Measurements from ENCODE around the gene PDRG1. TPM values are rescaled to one million over a fixed set of nuclear protein-coding genes. Genes with fewer than 3 reads are reported as not detected.

PDRG1 gene
- polyA plus RNA-seq, 1 donor from 2014 or later, result 50.6 TPM

- no peaks in the 10 kb centered on the region for H4K20me1 ChIP-seq (ENCODE audit: insufficient read depth)
- TF ChIP-seq SMC3 (conservative IDR thresholded peaks at IDR 0.05; ENCODE audit: poor library complexity) (no peak), MXI1 (conservative IDR thresholded peaks at IDR 0.05; ENCODE audit: poor library complexity, severe bottlenecking) (no peak), EP300 (conservative IDR thresholded peaks at IDR 0.05; ENCODE audit: poor library complexity, severe bottlenecking) (no peak), REST (IDR thresholded peaks at IDR 0.05; ENCODE audit: borderline replicate concordance) (no peak), POLR2AphosphoS5 (IDR thresholded peaks at IDR 0.05) (no peak)
- H3K4me3 ChIP-seq (ENCODE audit: low read length), result no peak overlapping the region
- H3K9ac ChIP-seq (ENCODE audit: low read length), result no peak overlapping the region
- H3K79me2 ChIP-seq (replicated peaks; ENCODE audit: insufficient read depth, low read length), result peaks cover 14% of the 10 kb centered on the region
- H3K27ac ChIP-seq (ENCODE audit: low read length), result no peak overlapping the region
- no peak overlapping the region for H2AFZ ChIP-seq (ENCODE audit: low read depth, low read length)
- no peaks in the 10 kb centered on the region for H3F3A ChIP-seq (ENCODE audit: insufficient read depth, low read length, poor library complexity, severe bottlenecking)
- H3K4me2 ChIP-seq (ENCODE audit: low read length), result no peak overlapping the region
- H3K27me3 ChIP-seq (ENCODE audit: insufficient read depth, low read depth, low read length), result no peaks in the 10 kb centered on the region
- H3K36me3 ChIP-seq (ENCODE audit: insufficient read depth, low read length), result peaks cover 15% of the 10 kb centered on the region
- H3K9me2 ChIP-seq (ENCODE audit: insufficient read depth, low read length), result no peaks in the 10 kb centered on the region
- H3K9me3 ChIP-seq (ENCODE audit: low read length), result no peaks in the 10 kb centered on the region
These were observed 6.1 kb downstream of the PDRG1 start for GRCh38 chr20:31945785-31946184.

- no peak overlapping the region for H3K27ac ChIP-seq (ENCODE audit: low read length)
- no peaks in the 10 kb centered on the region for H3K27me3 ChIP-seq (ENCODE audit: insufficient read depth, low read depth, low read length)
- H4K20me1 ChIP-seq (ENCODE audit: insufficient read depth), result no peaks in the 10 kb centered on the region
- no peaks in the 10 kb centered on the region for H3F3A ChIP-seq (ENCODE audit: insufficient read depth, low read length, poor library complexity, severe bottlenecking)
- H3K9ac ChIP-seq (ENCODE audit: low read length), result no peak overlapping the region
- H3K9me3 ChIP-seq (ENCODE audit: low read length), result no peaks in the 10 kb centered on the region
- H3K79me2 ChIP-seq (replicated peaks; ENCODE audit: insufficient read depth, low read length), result peaks cover 10% of the 10 kb centered on the region
- H2AFZ ChIP-seq (ENCODE audit: low read depth, low read length), result no peak overlapping the region
- no peak overlapping the region for H3K4me3 ChIP-seq (ENCODE audit: low read length)
- TF ChIP-seq TAF1 (IDR thresholded peaks at IDR 0.05; ENCODE audit: low read depth) (no peak), REST (IDR thresholded peaks at IDR 0.05; ENCODE audit: borderline replicate concordance) (no peak), MXI1 (conservative IDR thresholded peaks at IDR 0.05; ENCODE audit: poor library complexity, severe bottlenecking) (no peak), CTCF (IDR thresholded peaks at IDR 0.05; ENCODE audit: poor library complexity, severe bottlenecking) (no peak), RAD21 (conservative IDR thresholded peaks at IDR 0.05) (no peak), POLR2AphosphoS5 (IDR thresholded peaks at IDR 0.05) (no peak), EP300 (conservative IDR thresholded peaks at IDR 0.05; ENCODE audit: poor library complexity, severe bottlenecking) (no peak), EZH2 (IDR thresholded peaks at IDR 0.05; ENCODE audit: borderline replicate concordance, insufficient read depth, low read length, poor library complexity, severe bottlenecking) (no peak), SMC3 (conservative IDR thresholded peaks at IDR 0.05; ENCODE audit: poor library complexity) (no peak)
- H3K9me2 ChIP-seq (ENCODE audit: insufficient read depth, low read length), result no peaks in the 10 kb centered on the region
- no peak overlapping the region for H3K4me2 ChIP-seq (ENCODE audit: low read length)
- H3K36me3 ChIP-seq (ENCODE audit: insufficient read depth, low read length), result peaks cover 15% of the 10 kb centered on the region
These were observed 6.5 kb downstream of the PDRG1 start for GRCh38 chr20:31945319-31945718.
